AG09309 (cell line): ENCODE measurements around the gene HAS3.

Experiments used
- DNase-seq: peaks from one replicate; pipeline ENCODE4 v3.0.0-alpha.2; 2010; ENCODE audit warnings: low read depth
- H3K4me3 ChIP-seq: 2 replicates; pipeline ENCODE4 v1.5.1; 2011; ENCODE audit warnings: mild to moderate bottlenecking, low read depth, low read length, moderate library complexity; ENCODE audit not compliant: control insufficient read depth
- TF ChIP-seq, protein P1 (sequence below): IDR thresholded peaks from 2 replicates; pipeline ENCODE4 v1.5.1; 2011; ENCODE audit warnings: mild to moderate bottlenecking, low read depth, low read length, inconsistent platforms; ENCODE audit not compliant: insufficient read depth, control insufficient read depth; ENCODE audit errors: missing control alignments

The HAS3 gene

GRCh38 chr16:69079697-69080096 is 25.8 kb upstream of the HAS3 start:
- TF ChIP-seq, protein P1, sequence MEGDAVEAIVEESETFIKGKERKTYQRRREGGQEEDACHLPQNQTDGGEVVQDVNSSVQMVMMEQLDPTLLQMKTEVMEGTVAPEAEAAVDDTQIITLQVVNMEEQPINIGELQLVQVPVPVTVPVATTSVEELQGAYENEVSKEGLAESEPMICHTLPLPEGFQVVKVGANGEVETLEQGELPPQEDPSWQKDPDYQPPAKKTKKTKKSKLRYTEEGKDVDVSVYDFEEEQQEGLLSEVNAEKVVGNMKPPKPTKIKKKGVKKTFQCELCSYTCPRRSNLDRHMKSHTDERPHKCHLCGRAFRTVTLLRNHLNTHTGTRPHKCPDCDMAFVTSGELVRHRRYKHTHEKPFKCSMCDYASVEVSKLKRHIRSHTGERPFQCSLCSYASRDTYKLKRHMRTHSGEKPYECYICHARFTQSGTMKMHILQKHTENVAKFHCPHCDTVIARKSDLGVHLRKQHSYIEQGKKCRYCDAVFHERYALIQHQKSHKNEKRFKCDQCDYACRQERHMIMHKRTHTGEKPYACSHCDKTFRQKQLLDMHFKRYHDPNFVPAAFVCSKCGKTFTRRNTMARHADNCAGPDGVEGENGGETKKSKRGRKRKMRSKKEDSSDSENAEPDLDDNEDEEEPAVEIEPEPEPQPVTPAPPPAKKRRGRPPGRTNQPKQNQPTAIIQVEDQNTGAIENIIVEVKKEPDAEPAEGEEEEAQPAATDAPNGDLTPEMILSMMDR, result no peak
- DNase-seq, result no peak
- H3K4me3 ChIP-seq, result no peak overlapping the region

- TF ChIP-seq, protein P1, result peak; percentile 5
- H3K4me3 ChIP-seq, result no peak overlapping the region
- no peak for DNase-seq
Measured at GRCh38 chr16:69083306-69083941, 22.0 kb upstream of the HAS3 start.

GRCh38 chr16:69084289-69084688 is 21.2 kb upstream of the HAS3 start:
- no peak overlapping the region for H3K4me3 ChIP-seq
- DNase-seq, result no peak

GRCh38 chr16:69085032-69085695 is 20.3 kb upstream of the HAS3 start:
- DNase-seq, result no peak
- TF ChIP-seq, protein P1, result no peak
- no peak overlapping the region for H3K4me3 ChIP-seq

More at GRCh38 chr16:69084289-69084688, 21.2 kb upstream of the HAS3 start:
- TF ChIP-seq, protein P1, result no peak

GRCh38 chr16:69087161-69087581 is 18.3 kb upstream of the HAS3 start:
- DNase-seq, result no peak
- no peak overlapping the region for H3K4me3 ChIP-seq
- TF ChIP-seq, protein P1, result no peak

DNA sequence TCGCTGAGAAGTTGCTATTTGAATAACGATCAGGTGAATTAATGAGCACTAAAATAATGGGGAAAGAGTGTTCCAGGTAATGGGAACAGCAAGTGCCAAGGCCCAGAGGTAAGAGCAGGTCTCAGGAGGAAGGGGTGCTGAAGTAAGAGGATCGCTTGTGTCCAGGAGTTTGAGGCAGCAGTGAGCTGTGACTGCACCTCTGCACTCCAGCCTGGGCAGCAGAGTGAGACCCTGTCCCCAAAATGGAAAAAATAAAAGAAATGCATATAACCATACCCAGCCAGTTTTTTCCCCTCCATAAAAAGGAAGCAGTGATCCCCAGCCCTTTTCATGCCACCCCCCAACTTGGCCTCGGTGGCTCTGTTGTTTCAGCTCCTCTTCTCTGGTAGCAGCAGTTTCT is 16.8 kb upstream of the HAS3 start:
- no peak overlapping the region for H3K4me3 ChIP-seq
- TF ChIP-seq, protein P1, result no peak
- DNase-seq, result no peak
